A549 (cell line): ENCODE data around the gene TMED9. TPM values are rescaled to one million over a fixed set of nuclear protein-coding genes. Genes with fewer than 3 reads are reported as not detected.
"Not testable (repeated sequence)": the region's sequence is repeated elsewhere in the genome, so short reads cannot be mapped to it uniquely, and the experiment has no call there.

Source experiments
- ATAC-seq, 2 experiments: fragments of 200-7000 bp in 1 of 2; fragments of >200 bp in 1 of 2; cut with Nextera tagmentation in 1 of 2; cut with Tn5 transposase in 1 of 2; 3 replicates each; pipeline versions ENCODE4 v1.8.0 to v1.9.1; 2018 to 2020; ENCODE audit warnings: mild to moderate bottlenecking in 1 of 2, moderate library complexity in 1 of 2
- CTCF ChIA-PET: fragments of 300-600 bp; sonication (Branson Sonifier 250); formaldehyde crosslinking; extraction: SDS; loops from one replicate; lab custom pipeline; 2021; ENCODE audit warnings: antibody characterized with exemption, inconsistent platforms; lab: Yijun Ruan, JAX
- POLR2A ChIA-PET: fragments of 350-600 bp; formaldehyde crosslinking; extraction: SDS; loops from one replicate; lab custom pipeline; 2021; ENCODE audit warnings: antibody characterized with exemption, inconsistent platforms; lab: Yijun Ruan, JAX
- DNase-seq, 2 experiments: peaks; one replicate each; pipeline versions ENCODE4 v3.0.0 to v3.0.0-alpha.2; 2011 to 2016; ENCODE audit warnings: low read depth in 1 of 2, low spot score in 1 of 2
- FAIRE-seq: peaks from 2 replicates; lab custom pipeline; 2011; peaks lifted over from hg19 to GRCh38; lab: Jason Lieb, UNC
- H3K27ac ChIP-seq, 2 experiments: fragments of >200 bp; sonication (Bioruptor Twin); formaldehyde crosslinking; 3 replicates each; pipeline ENCODE4 v1.5.1; 2016 to 2017
- H3K4me1 ChIP-seq: fragments of >200 bp; sonication (Bioruptor Twin); formaldehyde crosslinking; 3 replicates; pipeline ENCODE4 v1.6.1; 2016
- H3K4me2 ChIP-seq: fragments of >200 bp; sonication (Bioruptor Twin); formaldehyde crosslinking; 3 replicates; pipeline ENCODE4 v1.6.1; 2016
- H3K4me3 ChIP-seq: fragments of >200 bp; sonication (Bioruptor Twin); formaldehyde crosslinking; 3 replicates; pipeline ENCODE4 v1.5.1; 2016
- H3K9me3 ChIP-seq: fragments of >200 bp; sonication (Bioruptor Twin); formaldehyde crosslinking; 3 replicates; pipeline ENCODE4 v1.6.1; 2016
- WGBS: methylation state at CpG from one replicate; pipeline ENCODE4 v1.1.6; 2017; ENCODE audit errors: missing lambda C conversion rate; 5-methylcytosine and 5-hydroxymethylcytosine counted together
- polyA plus RNA-seq, 4 experiments: library from polyadenylated mRNA; depleted of rRNA in 3 of 4; stranded (reverse); fragments of >200 nt; fragmentation: RNase III in 1 of 4; extraction: RNeasy Plus Mini Kit Qiagen cat#74134 plus additional on column Dnase treatment in 1 of 4; gene quantifications; 2 replicates in 3 of 4; 3 replicates in 1 of 4; pipeline ENCODE4 v1.2.3, GENCODE V29; 2011 to 2017

The TMED9 gene
- polyA plus RNA-seq, 2 of the 4 experiments (the other 2 are of a cell fraction), result 168 to 236 TPM

- CTCF ChIA-PET, FAIRE-seq: not testable (repeated sequence)
These were observed 42.9 kb downstream of the TMED9 start for GRCh38 chr5:177634912-177635311.

GRCh38 chr5:177645462-177645861 lies 53.5 kb downstream of the TMED9 start:
- H3K4me2 ChIP-seq, CTCF ChIA-PET, POLR2A ChIA-PET, DNase-seq, H3K4me3 ChIP-seq, FAIRE-seq, H3K27ac ChIP-seq, H3K9me3 ChIP-seq, ATAC-seq, H3K4me1 ChIP-seq: not testable (repeated sequence)
- no CpG with 5 or more reads among the region's 1 CpG for WGBS

More at GRCh38 chr5:177634912-177635311, 42.9 kb downstream of the TMED9 start:
- H3K4me2 ChIP-seq, ATAC-seq, H3K4me3 ChIP-seq, DNase-seq, H3K27ac ChIP-seq, POLR2A ChIA-PET, H3K4me1 ChIP-seq, H3K9me3 ChIP-seq: not testable (repeated sequence)
- 82% methylated on average over 2 of the region's 3 CpGs for WGBS

Other genes starting within 250 kb of the TMED9 start
- 123 and 172 TPM in 2 replicates for gene LMAN2, start 240.5 kb upstream of the TMED9 start, polyA plus RNA-seq (2011; rRNA removed)
- 207 to 222 TPM (median 210 TPM) in 3 replicates for gene LMAN2, start 240.5 kb upstream of the TMED9 start, polyA plus RNA-seq (2017; fragmentation: RNase III; extraction: RNeasy Plus Mini Kit Qiagen cat#74134 plus additional on column Dnase treatment)
- 3.9 and 5.8 TPM in 2 replicates for gene RGS14, start 234.3 kb upstream of the TMED9 start, polyA plus RNA-seq (2011; rRNA removed)
- gene RGS14, start 234.3 kb upstream of the TMED9 start, polyA plus RNA-seq (2017; fragmentation: RNase III; extraction: RNeasy Plus Mini Kit Qiagen cat#74134 plus additional on column Dnase treatment), result 5.2 to 8.4 TPM (median 6.4 TPM) in 3 replicates
- not detected in 2 replicates for gene SLC34A1, start 207.8 kb upstream of the TMED9 start, polyA plus RNA-seq (2011; rRNA removed)
- gene SLC34A1, start 207.8 kb upstream of the TMED9 start, polyA plus RNA-seq (2017; fragmentation: RNase III; extraction: RNeasy Plus Mini Kit Qiagen cat#74134 plus additional on column Dnase treatment), result 0.03 TPM in 2 of 3 replicates, not detected in the other
- not detected in 2 replicates for gene PFN3, start 191.5 kb upstream of the TMED9 start, polyA plus RNA-seq (2011; rRNA removed)
- not detected in 3 replicates for gene PFN3, start 191.5 kb upstream of the TMED9 start, polyA plus RNA-seq (2017; fragmentation: RNase III; extraction: RNeasy Plus Mini Kit Qiagen cat#74134 plus additional on column Dnase treatment)
- 5.3 TPM in 2 replicates for gene F12, start 182.6 kb upstream of the TMED9 start, polyA plus RNA-seq (2011; rRNA removed)
- gene F12, start 182.6 kb upstream of the TMED9 start, polyA plus RNA-seq (2017; fragmentation: RNase III; extraction: RNeasy Plus Mini Kit Qiagen cat#74134 plus additional on column Dnase treatment), result 14.3 to 15.5 TPM (median 14.5 TPM) in 3 replicates
- 16.5 and 20.1 TPM in 2 replicates for gene GRK6, start 165.5 kb upstream of the TMED9 start, polyA plus RNA-seq (2011; rRNA removed)
- gene GRK6, start 165.5 kb upstream of the TMED9 start, polyA plus RNA-seq (2017; fragmentation: RNase III; extraction: RNeasy Plus Mini Kit Qiagen cat#74134 plus additional on column Dnase treatment), result 26.3 to 28.8 TPM (median 26.8 TPM) in 3 replicates
- 1.8 and 2.2 TPM in 2 replicates for gene PRR7, start 145.4 kb upstream of the TMED9 start, polyA plus RNA-seq (2011; rRNA removed)
- gene PRR7, start 145.4 kb upstream of the TMED9 start, polyA plus RNA-seq (2017; fragmentation: RNase III; extraction: RNeasy Plus Mini Kit Qiagen cat#74134 plus additional on column Dnase treatment), result 11.0 to 12.1 TPM (median 11.2 TPM) in 3 replicates
- 32.6 and 47.7 TPM in 2 replicates for gene DBN1, start 118.6 kb upstream of the TMED9 start, polyA plus RNA-seq (2011; rRNA removed)
- gene DBN1, start 118.6 kb upstream of the TMED9 start, polyA plus RNA-seq (2017; fragmentation: RNase III; extraction: RNeasy Plus Mini Kit Qiagen cat#74134 plus additional on column Dnase treatment), result 92.4 to 118 TPM (median 107 TPM) in 3 replicates
- gene PDLIM7, start 94.6 kb upstream of the TMED9 start, polyA plus RNA-seq (2011; rRNA removed), result 26.1 and 30.7 TPM in 2 replicates
- 120 to 141 TPM (median 124 TPM) in 3 replicates for gene PDLIM7, start 94.6 kb upstream of the TMED9 start, polyA plus RNA-seq (2017; fragmentation: RNase III; extraction: RNeasy Plus Mini Kit Qiagen cat#74134 plus additional on column Dnase treatment)
- gene DOK3, start 82.4 kb upstream of the TMED9 start, polyA plus RNA-seq (2011; rRNA removed), result 1.3 and 1.8 TPM in 2 replicates
- 7.1 to 9.1 TPM (median 7.4 TPM) in 3 replicates for gene DOK3, start 82.4 kb upstream of the TMED9 start, polyA plus RNA-seq (2017; fragmentation: RNase III; extraction: RNeasy Plus Mini Kit Qiagen cat#74134 plus additional on column Dnase treatment)
- gene DDX41, start 75.2 kb upstream of the TMED9 start, polyA plus RNA-seq (2011; rRNA removed), result 87.7 and 90.7 TPM in 2 replicates
- 121 to 177 TPM (median 172 TPM) in 3 replicates for gene DDX41, start 75.2 kb upstream of the TMED9 start, polyA plus RNA-seq (2017; fragmentation: RNase III; extraction: RNeasy Plus Mini Kit Qiagen cat#74134 plus additional on column Dnase treatment)
- gene FAM193B, start 37.6 kb upstream of the TMED9 start, polyA plus RNA-seq (2011; rRNA removed), result 19.4 and 23.0 TPM in 2 replicates
- gene FAM193B, start 37.6 kb upstream of the TMED9 start, polyA plus RNA-seq (2017; fragmentation: RNase III; extraction: RNeasy Plus Mini Kit Qiagen cat#74134 plus additional on column Dnase treatment), result 24.9 to 31.9 TPM (median 28.9 TPM) in 3 replicates
- 13.0 and 13.3 TPM in 2 replicates for gene B4GALT7, start 7.9 kb downstream of the TMED9 start, polyA plus RNA-seq (2011; rRNA removed)
- gene B4GALT7, start 7.9 kb downstream of the TMED9 start, polyA plus RNA-seq (2017; fragmentation: RNase III; extraction: RNeasy Plus Mini Kit Qiagen cat#74134 plus additional on column Dnase treatment), result 17.1 to 18.2 TPM (median 18.0 TPM) in 3 replicates
- 0.41 TPM in 1 of 2 replicates, not detected in the other for gene FAM153A, start 190.7 kb downstream of the TMED9 start, polyA plus RNA-seq (2011; rRNA removed)
- not detected in 3 replicates for gene FAM153A, start 190.7 kb downstream of the TMED9 start, polyA plus RNA-seq (2017; fragmentation: RNase III; extraction: RNeasy Plus Mini Kit Qiagen cat#74134 plus additional on column Dnase treatment)